D721Med (cell line): Measurements from ENCODE around the gene VEPH1.

Experiments used
- DNase-seq: peaks from one replicate; pipeline ENCODE4 v3.0.0; 2011; ENCODE audit warnings: low spot score; ENCODE audit not compliant: insufficient read length
- FAIRE-seq: peaks from 2 replicates; lab custom pipeline; 2011; peaks lifted over from hg19 to GRCh38; lab: Jason Lieb, UNC
- TF ChIP-seq, protein P1 (sequence below): IDR thresholded peaks from 2 replicates; pipeline ENCODE4 v1.5.1; 2012; ENCODE audit warnings: mild to moderate bottlenecking, control low read depth; ENCODE audit not compliant: insufficient read depth; ENCODE audit errors: missing control alignments

VEPH1 gene

DNA sequence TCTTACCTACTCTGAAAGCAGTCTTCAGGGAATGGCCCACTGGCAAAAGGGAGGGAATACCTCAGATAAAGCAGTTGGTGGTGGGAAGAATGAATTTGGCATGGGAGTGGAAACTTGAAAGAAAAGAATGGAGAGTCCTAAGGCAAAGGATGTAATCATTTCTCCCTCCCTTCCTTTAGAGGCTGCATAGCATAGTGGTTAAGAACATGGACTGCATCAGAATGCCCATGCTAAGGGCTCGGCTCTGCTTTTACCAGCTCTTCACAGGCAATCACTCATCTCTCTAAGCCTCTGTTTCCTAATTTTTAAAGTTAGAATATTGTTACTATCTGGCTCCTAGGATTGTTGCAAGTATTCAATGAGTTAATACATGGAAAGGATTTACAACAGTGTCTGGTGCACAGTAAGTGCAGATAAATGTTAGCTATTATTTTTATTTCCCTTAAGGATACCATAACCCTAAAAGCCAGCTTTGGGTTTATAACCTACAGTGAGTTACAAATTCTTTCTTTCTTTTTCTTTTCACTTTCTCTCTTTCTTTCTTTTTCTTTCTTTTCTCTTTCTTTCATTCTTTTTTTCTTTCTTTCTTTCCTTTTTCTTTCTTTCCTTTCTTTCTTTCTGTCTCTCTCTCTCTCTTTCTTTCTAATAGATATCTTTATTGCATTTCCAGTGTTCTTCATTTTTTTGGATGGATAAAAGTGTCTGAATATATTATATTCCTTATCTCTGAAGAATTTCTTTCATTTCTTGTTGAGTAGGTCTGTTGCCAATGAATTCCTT is 23.6 kb downstream of the VEPH1 start:
- FAIRE-seq = no peak
- TF ChIP-seq, protein P1, sequence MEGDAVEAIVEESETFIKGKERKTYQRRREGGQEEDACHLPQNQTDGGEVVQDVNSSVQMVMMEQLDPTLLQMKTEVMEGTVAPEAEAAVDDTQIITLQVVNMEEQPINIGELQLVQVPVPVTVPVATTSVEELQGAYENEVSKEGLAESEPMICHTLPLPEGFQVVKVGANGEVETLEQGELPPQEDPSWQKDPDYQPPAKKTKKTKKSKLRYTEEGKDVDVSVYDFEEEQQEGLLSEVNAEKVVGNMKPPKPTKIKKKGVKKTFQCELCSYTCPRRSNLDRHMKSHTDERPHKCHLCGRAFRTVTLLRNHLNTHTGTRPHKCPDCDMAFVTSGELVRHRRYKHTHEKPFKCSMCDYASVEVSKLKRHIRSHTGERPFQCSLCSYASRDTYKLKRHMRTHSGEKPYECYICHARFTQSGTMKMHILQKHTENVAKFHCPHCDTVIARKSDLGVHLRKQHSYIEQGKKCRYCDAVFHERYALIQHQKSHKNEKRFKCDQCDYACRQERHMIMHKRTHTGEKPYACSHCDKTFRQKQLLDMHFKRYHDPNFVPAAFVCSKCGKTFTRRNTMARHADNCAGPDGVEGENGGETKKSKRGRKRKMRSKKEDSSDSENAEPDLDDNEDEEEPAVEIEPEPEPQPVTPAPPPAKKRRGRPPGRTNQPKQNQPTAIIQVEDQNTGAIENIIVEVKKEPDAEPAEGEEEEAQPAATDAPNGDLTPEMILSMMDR = no peak
- DNase-seq = no peak

- DNase-seq (no peak), FAIRE-seq (no peak)
- TF ChIP-seq, protein P1 = no peak
These were observed 25.8 kb downstream of the VEPH1 start for GRCh38 chr3:157477441-157477840.

DNA sequence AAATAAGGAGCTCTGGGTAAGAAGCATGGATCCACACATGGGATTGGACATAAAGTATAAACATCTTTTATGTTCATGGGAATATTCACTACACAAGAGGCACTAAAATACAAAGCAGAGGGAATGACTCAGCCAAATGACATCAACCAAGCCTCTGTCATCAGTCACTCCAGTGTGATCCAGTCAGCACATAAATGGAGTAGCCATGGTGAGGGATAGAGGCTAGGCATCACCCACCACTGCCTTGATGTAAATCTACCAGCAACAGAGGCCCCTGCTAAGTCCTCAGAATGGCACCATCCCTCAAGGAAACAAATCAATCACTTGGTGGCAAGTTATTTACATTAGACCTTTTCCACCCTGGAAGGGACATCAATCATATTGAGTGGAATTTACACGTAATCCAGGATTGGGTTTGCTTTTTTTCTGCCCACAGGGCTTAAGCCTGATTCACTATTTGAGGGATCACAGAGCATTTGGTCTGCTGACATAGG is 27.2 kb downstream of the VEPH1 start:
- DNase-seq (no peak), FAIRE-seq (no peak)
- TF ChIP-seq, protein P1 = no peak

- TF ChIP-seq, protein P1 = no peak
- no peak for FAIRE-seq
These were observed 30.6 kb downstream of the VEPH1 start for GRCh38 chr3:157472648-157473047.

DNA sequence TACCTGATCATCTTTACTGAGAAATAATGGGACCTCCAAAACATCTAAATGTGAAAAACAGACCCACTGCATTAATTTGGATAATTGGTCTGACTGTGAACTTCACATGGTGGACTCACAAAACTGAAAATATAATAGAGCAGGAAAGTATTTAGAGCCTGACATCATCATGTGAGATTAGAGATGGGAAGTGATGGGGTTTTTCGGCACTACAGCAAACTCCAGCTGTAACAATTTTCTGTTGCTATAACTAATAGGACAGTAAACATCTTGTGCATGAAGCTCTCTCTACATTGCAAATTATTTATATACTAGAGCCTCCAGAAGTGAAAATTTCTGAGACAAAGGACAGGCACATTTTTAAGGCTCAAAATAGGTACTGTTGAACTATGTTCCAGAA is 32.2 kb downstream of the VEPH1 start:
- TF ChIP-seq, protein P1 = no peak
- no peak for FAIRE-seq
- no peak for DNase-seq

More at GRCh38 chr3:157472648-157473047, 30.6 kb downstream of the VEPH1 start:
- no peak for DNase-seq

GRCh38 chr3:157469561-157470294 is 33.5 kb downstream of the VEPH1 start:
- FAIRE-seq = no peak
- TF ChIP-seq, protein P1 = no peak

More at GRCh38 chr3:157469561-157470294, 33.5 kb downstream of the VEPH1 start:
- DNase-seq = no peak
